SK-N-SH (cell line): ENCODE data around the gene HECW1.

Experiments used
- FOSL2 ChIP-seq: IDR thresholded peaks from 2 replicates; pipeline ENCODE4 v1.4.0; 2012; ENCODE audit warnings: low read depth, mild to moderate bottlenecking, moderate library complexity, borderline replicate concordance
- GABPA ChIP-seq: IDR thresholded peaks from 2 replicates; pipeline ENCODE4 v1.4.0; 2012; ENCODE audit warnings: low read depth, mild to moderate bottlenecking
- TAF1 ChIP-seq: IDR thresholded peaks from 2 replicates; pipeline ENCODE4 v1.6.1; 2012; ENCODE audit warnings: low read depth, mild to moderate bottlenecking, low read length, moderate library complexity, borderline replicate concordance
- YY1 ChIP-seq: IDR thresholded peaks from 2 replicates; pipeline ENCODE4 v1.4.0; 2012; ENCODE audit warnings: low read depth, mild to moderate bottlenecking
- TF ChIP-seq, protein P1 (sequence below): fragments of 200-600 bp; sonication (generic); IDR thresholded peaks from 2 replicates; pipeline ENCODE4 v1.6.1; 2017; ENCODE audit warnings: antibody characterized with exemption, mild to moderate bottlenecking, moderate library complexity
- TF ChIP-seq, protein P2 (sequence below): IDR thresholded peaks from 2 replicates; pipeline ENCODE4 v1.4.0; 2012; ENCODE audit warnings: low read depth, borderline replicate concordance

DNA sequence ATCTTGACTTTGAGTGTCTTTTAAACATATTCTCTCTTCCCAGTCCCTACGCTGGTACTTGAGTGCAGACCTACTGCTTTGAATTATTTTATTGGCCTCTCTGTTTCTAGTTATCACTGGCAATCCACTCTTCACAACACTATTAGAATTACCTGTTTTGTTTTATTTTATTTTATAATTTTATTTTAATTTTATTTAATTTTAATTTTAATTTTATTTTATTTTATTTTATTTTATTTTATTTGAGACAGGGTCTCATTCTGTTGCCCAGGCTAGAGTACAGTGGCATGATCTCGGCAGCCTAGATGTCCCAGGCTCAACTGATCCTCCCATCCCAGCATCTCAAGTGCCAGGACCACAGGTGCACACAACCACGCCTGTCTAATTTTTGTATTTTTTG is 477.3 kb downstream of the HECW1 start:
- TF ChIP-seq TAF1 (no peak), FOSL2 (no peak), GABPA (no peak), YY1 (no peak)
- TF ChIP-seq, protein P1, sequence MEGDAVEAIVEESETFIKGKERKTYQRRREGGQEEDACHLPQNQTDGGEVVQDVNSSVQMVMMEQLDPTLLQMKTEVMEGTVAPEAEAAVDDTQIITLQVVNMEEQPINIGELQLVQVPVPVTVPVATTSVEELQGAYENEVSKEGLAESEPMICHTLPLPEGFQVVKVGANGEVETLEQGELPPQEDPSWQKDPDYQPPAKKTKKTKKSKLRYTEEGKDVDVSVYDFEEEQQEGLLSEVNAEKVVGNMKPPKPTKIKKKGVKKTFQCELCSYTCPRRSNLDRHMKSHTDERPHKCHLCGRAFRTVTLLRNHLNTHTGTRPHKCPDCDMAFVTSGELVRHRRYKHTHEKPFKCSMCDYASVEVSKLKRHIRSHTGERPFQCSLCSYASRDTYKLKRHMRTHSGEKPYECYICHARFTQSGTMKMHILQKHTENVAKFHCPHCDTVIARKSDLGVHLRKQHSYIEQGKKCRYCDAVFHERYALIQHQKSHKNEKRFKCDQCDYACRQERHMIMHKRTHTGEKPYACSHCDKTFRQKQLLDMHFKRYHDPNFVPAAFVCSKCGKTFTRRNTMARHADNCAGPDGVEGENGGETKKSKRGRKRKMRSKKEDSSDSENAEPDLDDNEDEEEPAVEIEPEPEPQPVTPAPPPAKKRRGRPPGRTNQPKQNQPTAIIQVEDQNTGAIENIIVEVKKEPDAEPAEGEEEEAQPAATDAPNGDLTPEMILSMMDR, result no peak
- TF ChIP-seq, protein P2, sequence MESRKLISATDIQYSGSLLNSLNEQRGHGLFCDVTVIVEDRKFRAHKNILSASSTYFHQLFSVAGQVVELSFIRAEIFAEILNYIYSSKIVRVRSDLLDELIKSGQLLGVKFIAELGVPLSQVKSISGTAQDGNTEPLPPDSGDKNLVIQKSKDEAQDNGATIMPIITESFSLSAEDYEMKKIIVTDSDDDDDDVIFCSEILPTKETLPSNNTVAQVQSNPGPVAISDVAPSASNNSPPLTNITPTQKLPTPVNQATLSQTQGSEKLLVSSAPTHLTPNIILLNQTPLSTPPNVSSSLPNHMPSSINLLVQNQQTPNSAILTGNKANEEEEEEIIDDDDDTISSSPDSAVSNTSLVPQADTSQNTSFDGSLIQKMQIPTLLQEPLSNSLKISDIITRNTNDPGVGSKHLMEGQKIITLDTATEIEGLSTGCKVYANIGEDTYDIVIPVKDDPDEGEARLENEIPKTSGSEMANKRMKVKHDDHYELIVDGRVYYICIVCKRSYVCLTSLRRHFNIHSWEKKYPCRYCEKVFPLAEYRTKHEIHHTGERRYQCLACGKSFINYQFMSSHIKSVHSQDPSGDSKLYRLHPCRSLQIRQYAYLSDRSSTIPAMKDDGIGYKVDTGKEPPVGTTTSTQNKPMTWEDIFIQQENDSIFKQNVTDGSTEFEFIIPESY, result no peak
